ENCODE measurements around the gene PARK7. TPM values are rescaled to one million over a fixed set of nuclear protein-coding genes. Genes with fewer than 3 reads are reported as not detected.
"Not testable (repeated sequence)": the region's sequence is repeated elsewhere in the genome, so short reads cannot be mapped to it uniquely, and the experiment has no call there.

Gene PARK7
- total and polyA plus RNA-seq, 4 donors, result 178 to 435 (median 375) TPM

DNA sequence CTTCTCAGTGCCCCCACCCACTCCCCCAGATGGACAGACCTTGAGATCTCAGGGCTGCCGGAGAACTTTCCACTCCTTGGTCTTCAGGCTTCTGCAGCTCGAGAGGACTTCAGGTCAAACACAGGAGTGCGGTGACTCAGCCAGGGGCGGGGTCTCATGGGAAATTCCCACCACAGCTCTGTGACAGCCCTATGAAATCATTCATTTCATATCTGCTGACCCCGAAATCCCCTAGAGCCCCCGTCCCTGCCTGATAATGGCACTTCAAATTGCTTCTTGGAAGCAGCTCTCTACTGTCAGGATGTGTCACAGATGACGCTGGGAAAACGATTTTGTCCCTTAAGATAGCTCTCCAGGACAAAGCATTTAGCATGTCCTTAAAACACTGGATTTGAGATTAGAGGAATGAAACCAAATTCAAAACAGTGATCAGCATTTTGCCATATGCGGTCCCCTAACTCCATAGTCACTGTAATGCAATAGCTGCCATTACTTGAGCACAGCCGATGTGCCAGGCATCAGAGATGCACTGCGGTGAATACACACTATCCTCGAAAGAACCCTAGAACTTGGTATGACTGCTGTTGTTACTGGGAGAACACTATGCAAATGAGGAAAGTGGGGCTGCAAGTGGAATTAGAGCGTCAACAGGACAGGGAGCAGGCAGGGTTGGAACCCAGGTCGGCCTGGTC lies 20.6 kb upstream of the PARK7 start, which contains the start of gene TNFRSF9:
TNFRSF9 (minus strand) TSS at position 95 of the 692 bp plus-strand sequence. CDS start 845 bp downstream, outside the sequence.
- Histone ChIP-seq H3K27me3 (ENCODE audit: control insufficient read depth, insufficient read depth, low read length) (peaks cover 20% of the 10 kb centered on the region), H3K4me3 (ENCODE audit: low read depth, low read length) (no peak within 1 kb of the TSS)
- DNase-seq (ENCODE audit: low read depth in 4 of 6, low spot score in 6 of 6), result no peak

DNA sequence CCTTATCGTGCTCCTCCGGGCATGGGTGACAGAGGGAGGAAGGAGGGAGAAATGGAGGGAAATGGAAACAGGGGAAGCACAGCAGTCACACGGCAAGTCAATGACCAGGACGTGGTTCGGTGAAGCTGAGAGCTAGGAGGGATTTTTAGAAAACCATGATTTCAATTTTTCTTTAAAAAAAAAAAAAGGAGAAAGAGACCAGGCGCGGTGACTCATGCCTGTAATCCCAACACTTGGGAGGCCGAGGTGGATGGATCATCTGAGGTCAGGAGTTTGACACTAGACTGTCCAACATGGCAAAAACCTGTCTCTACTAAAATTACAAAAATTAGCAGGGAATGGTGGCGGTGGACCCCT lies 20.1 kb upstream of the PARK7 start:
- Histone ChIP-seq H3K27me3 (ENCODE audit: control insufficient read depth, insufficient read depth, low read length) (peaks cover 20% of the 10 kb centered on the region), H3K4me1 (ENCODE audit: control insufficient read depth, insufficient read depth, low read length) (peaks cover 8% of the 10 kb centered on the region), H3K27ac (ENCODE audit: low read depth, low read length) (no peak overlapping the region), H3K4me3 (ENCODE audit: low read depth, low read length) (no peak overlapping the region), H3K9me3 (ENCODE audit: control insufficient read depth, insufficient read depth, low read length) (no peaks in the 10 kb centered on the region), H3K36me3 (ENCODE audit: control insufficient read depth, insufficient read depth, low read length) (no peaks in the 10 kb centered on the region)
- 87% methylated on average over 3 of the region's 9 CpGs for WGBS (ENCODE audit: insufficient coverage)
- DNase-seq (ENCODE audit: low read depth in 4 of 6, low spot score in 6 of 6), result no peak

More for the DNA sequence above, 20.6 kb upstream of the PARK7 start, which contains the start of gene TNFRSF9:
- Histone ChIP-seq H3K27ac (ENCODE audit: low read depth, low read length) (no peak within 1 kb of the TSS), H3K36me3 (ENCODE audit: control insufficient read depth, insufficient read depth, low read length) (no peaks in the 10 kb centered on the region), H3K9me3 (ENCODE audit: control insufficient read depth, insufficient read depth, low read length) (no peaks in the 10 kb centered on the region), H3K4me1 (ENCODE audit: control insufficient read depth, insufficient read depth, low read length) (peaks cover 8% of the 10 kb centered on the region)
- WGBS (ENCODE audit: insufficient coverage), result 82% methylated on average over 12 of the region's 14 CpGs

DNA sequence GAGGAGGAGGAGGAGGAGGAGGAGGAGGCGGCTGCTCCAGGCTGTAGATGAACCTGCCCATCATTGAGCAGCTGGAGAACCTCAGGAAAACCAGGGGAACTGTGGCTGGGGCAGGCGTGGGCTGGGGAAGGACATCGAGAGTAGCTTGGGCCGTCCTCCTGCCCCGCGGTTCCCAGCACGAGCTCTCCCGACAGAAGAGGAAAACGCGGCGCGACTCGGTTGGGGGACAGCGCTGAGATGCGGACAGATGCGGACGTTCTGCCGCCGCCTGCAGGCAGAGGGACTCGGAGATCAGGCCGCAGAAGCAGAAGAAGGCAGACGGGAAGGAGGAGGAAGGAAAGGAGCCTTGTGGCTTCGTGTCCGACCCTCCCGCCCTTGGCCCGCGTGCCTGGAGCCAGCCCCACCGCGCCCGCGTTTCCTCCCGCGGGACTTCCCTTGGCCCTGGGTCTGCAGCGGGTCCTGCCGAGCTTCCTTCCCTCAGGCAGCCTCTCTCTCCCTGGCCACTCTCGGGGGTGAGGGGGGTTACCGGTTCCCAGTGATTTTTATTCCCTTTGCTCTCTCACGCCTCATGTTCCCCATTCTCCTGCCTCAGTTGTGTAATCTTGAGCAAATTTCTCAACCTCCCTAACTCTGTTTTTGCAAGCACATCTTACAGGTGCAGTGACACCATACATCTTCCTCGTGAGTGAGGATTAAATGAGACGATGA lies 19.1 kb upstream of the PARK7 start:
- peaks cover 8% of the 10 kb centered on the region for H3K4me1 ChIP-seq (ENCODE audit: control insufficient read depth, insufficient read depth, low read length)
- H3K9me3 ChIP-seq (ENCODE audit: control insufficient read depth, insufficient read depth, low read length), result no peaks in the 10 kb centered on the region
- H3K27me3 ChIP-seq (ENCODE audit: control insufficient read depth, insufficient read depth, low read length), result peaks cover 20% of the 10 kb centered on the region
- H3K4me3 ChIP-seq (ENCODE audit: low read depth, low read length), result no peak overlapping the region
- peak in 3 of 6 donors; percentile 19 to 91 (median 73) for DNase-seq (ENCODE audit: low read depth in 4 of 6, low spot score in 6 of 6)
- under 1% methylated on average over 32 of the region's 40 CpGs for WGBS (ENCODE audit: insufficient coverage)
- no peaks in the 10 kb centered on the region for H3K36me3 ChIP-seq (ENCODE audit: control insufficient read depth, insufficient read depth, low read length)
- H3K27ac ChIP-seq (ENCODE audit: low read depth, low read length), result no peak overlapping the region

DNA sequence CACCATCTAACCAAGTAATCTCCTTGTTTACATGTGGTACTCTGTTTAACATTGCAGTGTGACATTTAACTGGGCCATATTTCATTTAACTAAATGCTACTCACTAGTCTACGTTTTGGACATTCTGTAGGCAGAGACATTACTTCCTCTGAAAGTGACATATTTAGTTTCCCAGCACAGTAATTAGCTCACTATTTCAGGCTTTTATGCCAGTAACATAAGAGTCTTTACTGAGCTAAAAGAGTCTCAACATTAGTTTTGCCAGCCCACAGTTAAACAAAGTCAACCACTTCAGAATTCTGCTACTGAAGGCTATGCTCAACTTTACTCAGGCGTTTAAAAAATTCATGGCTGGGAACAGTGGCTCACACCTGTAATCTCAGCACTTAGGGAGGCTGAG lies 18.3 kb upstream of the PARK7 start:
- Histone ChIP-seq H3K4me1 (ENCODE audit: control insufficient read depth, insufficient read depth, low read length) (peaks cover 8% of the 10 kb centered on the region), H3K27me3 (ENCODE audit: control insufficient read depth, insufficient read depth, low read length) (peaks cover 17% of the 10 kb centered on the region), H3K4me3 (ENCODE audit: low read depth, low read length) (no peak overlapping the region), H3K36me3 (ENCODE audit: control insufficient read depth, insufficient read depth, low read length) (no peaks in the 10 kb centered on the region), H3K9me3 (ENCODE audit: control insufficient read depth, insufficient read depth, low read length) (no peaks in the 10 kb centered on the region), H3K27ac (ENCODE audit: low read depth, low read length) (no peak overlapping the region)
- WGBS (ENCODE audit: insufficient coverage), result 83% methylated on average over 2 of the region's 2 CpGs
- DNase-seq (ENCODE audit: low read depth in 4 of 6, low spot score in 6 of 6), result no peak

DNA sequence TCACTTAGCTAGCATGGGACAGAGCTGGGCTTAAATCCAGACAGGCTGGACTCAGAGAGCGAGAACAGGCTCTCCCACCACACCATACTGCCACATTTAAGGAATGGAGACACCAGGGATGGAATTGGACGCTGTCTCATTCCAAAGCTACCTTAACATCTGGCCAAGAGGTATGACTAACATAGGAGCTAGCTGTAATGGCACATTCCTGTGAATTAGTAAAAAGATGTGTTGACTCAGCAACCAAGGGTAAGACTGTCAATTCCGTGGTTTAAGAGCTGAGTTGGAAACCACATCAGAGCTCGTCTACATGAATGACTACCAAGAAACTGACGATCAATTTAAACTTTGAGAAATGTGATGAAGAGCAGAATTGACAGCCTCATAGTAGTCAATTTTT lies 12.6 kb upstream of the PARK7 start:
- Histone ChIP-seq H3K4me3 (ENCODE audit: low read depth, low read length) (no peak overlapping the region), H3K4me1 (ENCODE audit: control insufficient read depth, insufficient read depth, low read length) (peaks cover 3% of the 10 kb centered on the region), H3K9me3 (ENCODE audit: control insufficient read depth, insufficient read depth, low read length) (no peaks in the 10 kb centered on the region), H3K27ac (ENCODE audit: low read depth, low read length) (no peak overlapping the region), H3K36me3 (ENCODE audit: control insufficient read depth, insufficient read depth, low read length) (no peaks in the 10 kb centered on the region), H3K27me3 (ENCODE audit: control insufficient read depth, insufficient read depth, low read length) (peaks cover 2% of the 10 kb centered on the region)
- WGBS (ENCODE audit: insufficient coverage), result 80% methylated on average over 3 of the region's 5 CpGs
- no peak for DNase-seq (ENCODE audit: low read depth in 4 of 6, low spot score in 6 of 6)

DNA sequence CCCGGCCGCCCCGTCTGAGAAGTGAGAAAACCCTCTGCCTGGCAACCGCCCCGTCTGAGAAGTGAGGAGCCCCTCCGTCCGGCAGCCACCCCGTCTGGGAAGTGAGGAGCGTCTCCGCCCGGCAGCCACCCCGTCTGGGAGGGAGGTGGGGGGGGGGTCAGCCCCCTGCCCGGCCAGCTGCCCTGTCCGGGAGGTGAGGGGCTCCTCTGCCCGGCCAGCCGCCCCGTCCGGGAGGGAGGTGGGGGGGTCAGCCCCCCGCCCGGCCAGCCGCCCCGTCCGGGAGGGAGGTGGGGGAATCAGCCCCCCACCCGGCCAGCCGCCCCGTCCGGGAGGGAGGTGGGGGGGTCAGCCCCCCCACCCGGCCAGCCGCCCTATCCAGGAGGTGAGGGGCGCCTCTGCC lies 8.7 kb upstream of the PARK7 start:
- H3K4me3 ChIP-seq (ENCODE audit: low read depth, low read length); H3K36me3 ChIP-seq (ENCODE audit: control insufficient read depth, insufficient read depth, low read length); H3K27ac ChIP-seq (ENCODE audit: low read depth, low read length); DNase-seq (ENCODE audit: low read depth in 4 of 6, low spot score in 6 of 6); H3K9me3 ChIP-seq (ENCODE audit: control insufficient read depth, insufficient read depth, low read length); H3K4me1 ChIP-seq (ENCODE audit: control insufficient read depth, insufficient read depth, low read length); H3K27me3 ChIP-seq (ENCODE audit: control insufficient read depth, insufficient read depth, low read length): not testable (repeated sequence)
- no CpG with 5 or more reads among the region's 30 CpGs for WGBS (ENCODE audit: insufficient coverage)

DNA sequence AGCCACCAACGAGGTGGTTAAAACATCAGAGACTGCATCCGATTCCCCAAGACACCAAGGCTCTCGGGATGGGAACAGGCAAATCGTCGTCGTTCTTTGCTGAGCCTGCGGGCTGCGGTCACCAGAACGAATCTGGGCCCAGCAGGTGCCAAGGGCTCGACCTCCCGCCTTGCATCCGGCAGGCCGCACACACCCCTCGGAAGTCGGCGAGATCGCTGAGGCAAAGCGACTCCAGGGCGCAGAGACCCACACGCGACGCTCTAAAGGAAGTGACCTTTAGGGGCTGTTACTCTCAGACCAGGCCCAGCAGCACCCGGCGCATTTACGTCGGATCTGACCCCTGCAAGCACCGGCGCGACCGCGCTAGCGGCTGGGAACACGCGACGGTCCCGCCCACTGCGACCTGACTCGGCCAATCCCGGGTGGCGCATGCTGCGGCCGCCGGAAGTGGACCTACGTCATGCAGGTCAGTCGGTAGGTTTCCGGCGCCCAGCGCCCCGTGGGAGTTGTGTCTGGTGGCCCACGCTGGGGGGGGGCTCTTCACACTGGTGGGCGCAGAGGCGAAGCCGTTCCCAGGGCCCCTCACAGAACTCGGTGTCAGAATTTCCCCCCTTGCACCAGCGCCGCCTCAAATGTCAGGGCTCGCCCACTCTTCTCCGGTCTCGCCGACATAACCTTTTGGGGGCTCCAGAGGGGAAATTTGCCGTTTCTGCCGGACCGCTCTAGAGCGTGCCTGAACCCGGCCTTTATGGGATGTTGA lies 7.5 kb upstream of the PARK7 start:
- H3K4me1 ChIP-seq (ENCODE audit: control insufficient read depth, insufficient read depth, low read length), result peaks cover 3% of the 10 kb centered on the region
- peak; percentile 84 to 99 (median 91) for DNase-seq (ENCODE audit: low read depth in 4 of 6, low spot score in 6 of 6)
- peak overlapping the region; percentile 94 for H3K27ac ChIP-seq (ENCODE audit: low read depth, low read length)
- WGBS (ENCODE audit: insufficient coverage), result 2% methylated on average over 64 of the region's 65 CpGs
- peaks cover 2% of the 10 kb centered on the region for H3K27me3 ChIP-seq (ENCODE audit: control insufficient read depth, insufficient read depth, low read length)
- H3K4me3 ChIP-seq (ENCODE audit: low read depth, low read length), result peak overlapping the region; percentile 72
- no peaks in the 10 kb centered on the region for H3K9me3 ChIP-seq (ENCODE audit: control insufficient read depth, insufficient read depth, low read length)
- H3K36me3 ChIP-seq (ENCODE audit: control insufficient read depth, insufficient read depth, low read length), result no peaks in the 10 kb centered on the region

DNA sequence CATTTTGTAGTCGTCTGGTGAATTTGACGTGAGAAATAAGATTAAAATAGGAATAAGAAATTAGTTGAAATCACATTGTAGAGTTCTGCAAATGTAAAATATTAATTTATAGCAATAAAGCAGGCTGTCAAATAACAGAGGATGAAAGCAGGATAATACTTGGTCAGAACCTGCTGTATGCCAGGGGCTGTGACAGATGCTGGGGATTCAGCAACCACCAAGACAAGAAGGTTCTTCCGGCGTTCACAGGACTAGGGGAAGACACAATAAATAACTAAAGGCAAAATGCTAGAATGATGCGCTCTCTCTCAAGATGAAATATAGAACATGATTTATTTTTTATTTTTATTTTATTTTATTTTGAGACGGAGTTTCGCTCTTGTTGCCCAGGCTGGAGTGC lies 6.8 kb upstream of the PARK7 start:
- Histone ChIP-seq H3K4me1 (ENCODE audit: control insufficient read depth, insufficient read depth, low read length) (peaks cover 3% of the 10 kb centered on the region), H3K27ac (ENCODE audit: low read depth, low read length) (peak overlapping the region; percentile 94), H3K4me3 (ENCODE audit: low read depth, low read length) (peak overlapping the region; percentile 72), H3K36me3 (ENCODE audit: control insufficient read depth, insufficient read depth, low read length) (no peaks in the 10 kb centered on the region), H3K9me3 (ENCODE audit: control insufficient read depth, insufficient read depth, low read length) (no peaks in the 10 kb centered on the region), H3K27me3 (ENCODE audit: control insufficient read depth, insufficient read depth, low read length) (no peaks in the 10 kb centered on the region)
- WGBS (ENCODE audit: insufficient coverage), result no CpG with 5 or more reads among the region's 7 CpGs
- DNase-seq (ENCODE audit: low read depth in 4 of 6, low spot score in 6 of 6), result no peak

DNA sequence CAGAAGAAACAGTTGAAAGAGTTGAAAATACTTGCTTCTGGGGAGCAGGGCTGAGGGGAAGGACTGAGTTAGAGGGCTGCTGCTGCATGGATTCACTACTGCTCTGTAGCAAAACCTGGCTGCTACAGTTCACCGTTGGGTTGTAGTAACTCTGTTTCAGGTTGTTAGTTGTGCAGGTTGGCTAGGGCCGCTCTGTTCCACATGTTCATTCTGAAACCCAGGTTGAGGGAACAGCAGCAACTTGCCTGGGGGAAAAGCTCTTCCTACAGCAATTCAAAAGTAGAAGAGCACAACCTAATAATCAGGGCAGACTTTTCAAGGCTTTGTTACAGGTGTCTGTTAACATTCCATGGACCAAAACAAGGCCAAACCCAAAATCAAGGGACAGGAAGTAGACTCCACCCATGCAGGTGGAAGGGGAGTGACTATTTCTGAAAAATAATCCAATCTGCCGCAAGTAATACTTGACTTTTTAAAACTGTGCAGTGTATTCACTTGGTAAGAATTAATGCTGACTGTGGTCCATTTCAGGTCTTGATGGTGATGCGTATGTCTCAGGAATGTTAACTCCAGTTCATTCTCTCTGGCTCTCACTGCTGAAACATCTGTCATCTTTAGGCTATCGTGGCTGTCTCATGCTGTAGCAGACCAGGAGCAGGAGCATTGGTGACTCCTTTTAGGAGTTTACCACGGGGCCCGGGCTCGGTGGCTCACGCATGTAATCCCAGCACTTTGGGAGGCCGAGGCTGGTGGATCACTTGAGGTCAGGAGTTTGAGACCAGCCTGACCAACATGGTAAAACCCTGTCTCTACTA lies 5.1 kb upstream of the PARK7 start:
- Histone ChIP-seq H3K4me3 (ENCODE audit: low read depth, low read length) (no peak overlapping the region), H3K27me3 (ENCODE audit: control insufficient read depth, insufficient read depth, low read length) (no peaks in the 10 kb centered on the region), H3K9me3 (ENCODE audit: control insufficient read depth, insufficient read depth, low read length) (no peaks in the 10 kb centered on the region), H3K4me1 (ENCODE audit: control insufficient read depth, insufficient read depth, low read length) (peaks cover 3% of the 10 kb centered on the region), H3K36me3 (ENCODE audit: control insufficient read depth, insufficient read depth, low read length) (no peaks in the 10 kb centered on the region), H3K27ac (ENCODE audit: low read depth, low read length) (no peak overlapping the region)
- 85% methylated on average over 7 of the region's 10 CpGs for WGBS (ENCODE audit: insufficient coverage)
- DNase-seq (ENCODE audit: low read depth in 4 of 6, low spot score in 6 of 6), result no peak

Data from spinal cord (tissue), 10 donors.